Measurements from ENCODE around the gene THBD. TPM values are rescaled to one million over a fixed set of nuclear protein-coding genes. Genes with fewer than 3 reads are reported as not detected.

The THBD gene
- total and polyA plus RNA-seq, 10 donors: 7.2 to 255 (median 61.4) TPM

GRCh38 chr20:23002276-23002675, 47.2 kb downstream of the THBD start:
- Histone ChIP-seq H3K36me3 (no peaks in the 10 kb centered on the region), H3K4me3 (no peak overlapping the region), H3K4me1 (no peaks in the 10 kb centered on the region), H3K9me3 (no peaks in the 10 kb centered on the region), H3K27me3 (replicated peaks in 1 of 7) (no peaks in the 10 kb centered on the region), H3K27ac (no peak overlapping the region)
- no peak for DNase-seq
- TF ChIP-seq POLR2AphosphoS5 (IDR thresholded peaks at IDR 0.05) (no peak), CTCF (IDR thresholded peaks at IDR 0.05 in 8 of 11, conservative IDR thresholded peaks at IDR 0.05 in 3 of 11) (no peak), POLR2A (IDR thresholded peaks at IDR 0.05) (no peak)
- intact Hi-C loops (cut with DNase I; ENCODE audit: low total_unique reads): no loop called here
- 64 to 91% (median 81%) methylated on average over 6 of the region's 6 CpGs for WGBS, 5 donors

- no peak overlapping the region for H3K27ac ChIP-seq
- TF ChIP-seq POLR2A (IDR thresholded peaks at IDR 0.05) (no peak), CTCF (IDR thresholded peaks at IDR 0.05 in 8 of 11, conservative IDR thresholded peaks at IDR 0.05 in 3 of 11) (no peak), POLR2AphosphoS5 (IDR thresholded peaks at IDR 0.05) (no peak)
- no peaks in the 10 kb centered on the region for H3K27me3 ChIP-seq (replicated peaks in 1 of 7)
- H3K4me3 ChIP-seq: no peak overlapping the region
- no peaks in the 10 kb centered on the region for H3K9me3 ChIP-seq
- DNase-seq: no peak
- 69 to 87% (median 84%) methylated on average over 6 of the region's 6 CpGs for WGBS, 5 donors
- intact Hi-C loops (cut with DNase I; ENCODE audit: low total_unique reads): no loop called here
- H3K36me3 ChIP-seq: no peaks in the 10 kb centered on the region
- no peaks in the 10 kb centered on the region for H3K4me1 ChIP-seq
These were observed 49.1 kb downstream of the THBD start for GRCh38 chr20:23000232-23000947.

- no peak overlapping the region for H3K27ac ChIP-seq
- TF ChIP-seq POLR2A (IDR thresholded peaks at IDR 0.05) (no peak), POLR2AphosphoS5 (IDR thresholded peaks at IDR 0.05) (no peak), CTCF (IDR thresholded peaks at IDR 0.05 in 8 of 11, conservative IDR thresholded peaks at IDR 0.05 in 3 of 11) (no peak)
- intact Hi-C loops (cut with DNase I; ENCODE audit: low total_unique reads): no loop called here
- no peaks in the 10 kb centered on the region for H3K9me3 ChIP-seq
- H3K4me1 ChIP-seq: no peaks in the 10 kb centered on the region
- no peaks in the 10 kb centered on the region for H3K27me3 ChIP-seq (replicated peaks in 1 of 7)
- no peak overlapping the region for H3K4me3 ChIP-seq
- no peaks in the 10 kb centered on the region for H3K36me3 ChIP-seq
- WGBS, 5 donors: 60 to 77% (median 70%) methylated on average over 4 of the region's 4 CpGs
- DNase-seq: no peak
These were observed 49.7 kb downstream of the THBD start for GRCh38 chr20:22999756-23000155.

GRCh38 chr20:22998476-22998875, 51.0 kb downstream of the THBD start:
- intact Hi-C loops (cut with DNase I; ENCODE audit: low total_unique reads): no loop called here
- Histone ChIP-seq H3K4me1 (no peaks in the 10 kb centered on the region), H3K4me3 (no peak overlapping the region), H3K27ac (no peak overlapping the region), H3K9me3 (peaks cover 0 to 3% (median 0%) of the 10 kb centered on the region in 8 donors), H3K27me3 (replicated peaks in 1 of 7) (no peaks in the 10 kb centered on the region), H3K36me3 (no peaks in the 10 kb centered on the region)
- no peak for TF ChIP-seq CTCF (IDR thresholded peaks at IDR 0.05 in 8 of 11, conservative IDR thresholded peaks at IDR 0.05 in 3 of 11)
- DNase-seq: no peak
- 81 to 99% (median 90%) methylated on average over 2 of the region's 2 CpGs for WGBS, 5 donors

Data from spleen (tissue), 11 donors.